Head of caudate nucleus (tissue), 42 donors: Measurements from ENCODE around the gene KRT33A.
"Not testable (repeated sequence)": the region's sequence is repeated elsewhere in the genome, so short reads cannot be mapped to it uniquely, and the experiment has no call there.

Experiments used
- DNase-seq, 42 donors: peaks; one replicate each; pipeline versions ENCODE4 v3.0.0 to v3.0.0-alpha.2; 2020 to 2021; ENCODE audit warnings: mixed read lengths in 7 of 42
- intact Hi-C: fragments of 100-400 bp; cut with DNase I; formaldehyde crosslinking; loops from one replicate; pipeline ENCODE4 v1.15.0; 2022

Gene KRT33A

GRCh38 chr17:41367426-41368075 lies 16.9 kb upstream of the KRT33A start:
- DNase-seq, result peak in 1 of 42 donors; percentile 16
- intact Hi-C loops, result no loop called here

DNA sequence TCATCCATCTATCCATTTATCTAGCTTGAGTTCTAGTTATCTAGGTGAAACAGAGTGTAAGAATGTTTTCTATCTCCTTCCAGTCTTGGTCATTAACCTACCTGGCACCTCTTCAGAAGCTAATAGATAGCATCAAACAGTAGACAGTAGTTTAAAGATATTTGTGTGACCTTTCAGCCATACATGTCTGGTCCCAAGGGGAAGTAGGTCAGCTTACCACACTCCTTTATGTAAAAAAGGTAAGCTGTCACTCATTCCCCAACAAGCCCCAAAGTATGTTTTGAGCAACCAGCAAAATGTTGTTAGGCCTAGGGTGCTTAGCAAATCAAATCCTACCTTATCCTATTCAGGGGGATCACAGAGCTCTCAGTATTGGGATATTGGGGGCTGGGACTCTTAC lies 15.4 kb upstream of the KRT33A start:
- DNase-seq, result peak in 1 of 42 donors; percentile 5
- intact Hi-C loops, result no loop called here

DNA sequence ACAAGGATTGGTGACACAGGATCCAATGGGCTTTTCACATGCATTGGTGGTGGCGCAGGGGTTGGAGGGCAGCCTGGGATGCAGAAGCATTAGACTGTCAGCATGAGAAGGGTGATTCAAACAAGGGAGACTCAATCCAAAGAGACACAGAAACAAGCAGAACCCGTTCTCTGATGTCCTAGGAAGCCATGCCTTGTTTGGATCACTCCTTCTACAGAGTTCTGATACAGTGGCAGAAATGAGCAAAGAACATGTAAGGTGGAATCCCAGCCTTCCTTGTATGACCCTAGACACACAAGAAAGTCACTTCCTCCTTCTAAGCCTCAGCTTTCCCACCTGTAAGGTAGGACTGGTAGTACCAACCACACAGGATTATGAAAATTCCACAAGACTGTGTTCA lies 13.3 kb upstream of the KRT33A start:
- intact Hi-C loops, result no loop called here
- no peak for DNase-seq

DNA sequence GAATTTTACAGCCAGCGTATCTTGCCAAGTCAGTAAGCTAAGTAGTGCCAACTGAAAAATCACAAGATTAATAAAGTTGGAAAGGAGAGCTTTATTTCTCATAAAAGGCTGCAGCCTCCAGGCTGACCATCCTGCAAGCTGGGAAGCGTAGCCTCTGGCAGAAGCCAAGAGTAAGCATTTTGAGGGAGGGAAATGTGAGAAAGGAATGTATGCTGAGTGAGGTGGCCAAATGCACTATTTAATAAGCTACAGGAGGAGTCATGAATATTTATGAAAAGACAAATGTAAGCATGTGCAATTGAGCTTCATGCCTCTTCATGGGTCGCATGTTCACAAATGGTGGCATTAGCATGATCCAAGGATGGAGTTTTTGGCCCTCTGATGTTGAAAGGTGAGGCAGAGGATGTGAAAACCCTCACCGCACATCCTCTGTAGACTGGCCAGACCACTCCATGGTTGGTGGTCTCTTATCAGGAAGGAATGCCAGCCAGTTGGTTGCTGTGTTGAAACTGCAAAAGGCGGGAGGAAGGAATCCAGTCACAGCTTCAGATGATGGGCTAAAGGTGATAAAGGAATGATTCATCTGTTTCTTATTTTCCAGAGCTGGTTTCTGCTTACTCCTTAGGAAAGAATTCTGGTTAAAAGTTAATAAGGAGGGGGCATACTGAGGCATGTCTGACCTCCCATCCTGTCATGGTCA lies 9.8 kb upstream of the KRT33A start:
- DNase-seq, result peak in 1 of 42 donors; percentile 3

DNA sequence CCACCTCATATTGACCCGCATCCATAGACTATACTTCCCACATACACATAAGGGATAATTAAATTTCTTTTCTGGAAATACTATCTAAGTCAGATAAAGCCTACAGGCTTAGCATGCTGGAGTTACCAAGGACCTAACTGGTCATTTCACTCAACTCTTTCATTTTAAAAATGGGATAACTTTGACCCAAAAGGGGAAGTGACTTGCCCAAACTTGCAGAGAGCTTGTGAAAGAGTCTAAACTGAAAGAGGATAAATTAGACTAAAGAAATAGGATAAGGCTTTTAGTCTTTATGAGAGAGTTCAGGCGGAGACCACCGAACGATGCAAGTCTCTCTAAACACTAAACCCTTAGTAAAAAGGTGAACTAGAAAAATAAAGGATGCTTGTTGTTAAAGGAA lies 3.9 kb upstream of the KRT33A start:
- no peak for DNase-seq
- intact Hi-C loops, result no loop called here

More for the DNA sequence above, 9.8 kb upstream of the KRT33A start:
- intact Hi-C loops, result no loop called here

- DNase-seq, result no peak
- intact Hi-C loops, result no loop called here
These were observed 2.2 kb upstream of the KRT33A start for GRCh38 chr17:41352597-41353366.

- no peak for DNase-seq
These were observed 549 bp upstream of the KRT33A start for GRCh38 chr17:41351177-41351576.

DNA sequence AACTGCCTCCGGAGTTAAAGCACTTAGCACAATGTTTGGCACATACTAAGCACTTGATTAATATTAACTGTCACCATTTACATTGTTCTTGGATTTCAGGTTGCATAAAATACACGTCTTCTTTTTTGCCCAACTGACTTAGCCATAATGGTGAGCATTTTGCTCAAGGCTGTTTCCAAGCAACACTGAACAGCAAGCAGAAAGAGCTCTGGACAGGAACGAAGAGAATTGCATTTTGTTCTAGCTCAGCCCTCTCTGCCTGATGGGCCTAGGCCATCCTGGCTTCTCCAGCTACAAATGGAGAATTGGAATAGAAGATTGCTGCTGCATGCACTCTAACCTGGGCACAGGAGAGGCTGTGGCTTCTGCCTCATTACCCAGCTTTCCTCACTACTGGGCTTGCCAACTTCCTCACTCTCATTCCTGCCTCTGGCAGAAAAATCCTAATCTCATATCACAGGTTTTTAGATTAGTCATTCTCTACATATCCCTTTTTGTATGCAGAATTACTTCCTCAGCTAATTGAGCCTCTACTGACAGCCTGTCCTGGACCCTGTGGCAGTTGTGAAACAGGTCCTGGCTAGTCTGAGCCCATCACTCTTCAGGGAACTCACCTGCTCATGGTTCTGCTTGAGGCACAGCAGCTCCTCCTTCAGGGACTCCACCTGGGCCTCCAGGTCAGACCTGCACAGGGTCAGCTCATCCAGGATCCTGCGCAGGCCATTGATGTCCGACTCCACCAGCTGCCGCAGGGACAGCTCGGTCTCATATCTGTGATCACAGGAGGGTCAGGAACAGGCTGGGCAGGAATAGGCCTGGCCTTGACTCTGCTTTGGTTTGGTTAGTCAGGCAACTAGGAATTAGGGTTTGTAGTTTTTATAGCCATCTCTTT lies 2.5 kb downstream of the KRT33A start:
- intact Hi-C loops, result no loop called here
- peak in 2 of 42 donors; percentile 18 to 22 for DNase-seq

More at GRCh38 chr17:41351177-41351576, 549 bp upstream of the KRT33A start:
- intact Hi-C loops, result no loop called here

GRCh38 chr17:41346421-41346820 lies 4.2 kb downstream of the KRT33A start:
- intact Hi-C loops, result not testable (repeated sequence)
- peak in 1 of 42 donors; percentile 10 for DNase-seq

GRCh38 chr17:41345992-41346391 lies 4.6 kb downstream of the KRT33A start:
- peak in 2 of 42 donors; percentile 12 to 13 for DNase-seq
- intact Hi-C loops, result no loop called here

DNA sequence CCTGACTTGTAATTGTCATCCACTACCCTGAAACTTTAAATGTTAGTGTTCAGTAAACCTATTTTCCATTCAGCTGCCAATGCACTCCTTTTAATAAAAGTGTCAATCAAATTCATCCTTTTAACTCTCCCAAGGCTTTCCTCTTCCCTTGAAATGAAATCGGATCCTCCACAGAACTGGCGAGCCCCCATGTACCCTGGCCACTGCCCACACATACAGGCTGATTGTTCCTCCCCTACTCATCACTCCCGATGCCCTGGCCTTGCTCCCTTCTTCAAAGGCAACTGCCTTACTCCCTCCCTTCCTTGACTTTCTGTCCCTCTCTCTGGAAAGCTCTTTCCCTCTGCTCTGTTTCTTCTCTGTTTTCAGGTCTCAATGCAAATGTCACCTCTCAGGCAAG lies 7.6 kb downstream of the KRT33A start:
- intact Hi-C loops, result no loop called here
- no peak for DNase-seq

GRCh38 chr17:41340934-41341861 lies 9.4 kb downstream of the KRT33A start:
- intact Hi-C loops, result no loop called here
- peak in 1 of 42 donors; percentile 25 for DNase-seq

DNA sequence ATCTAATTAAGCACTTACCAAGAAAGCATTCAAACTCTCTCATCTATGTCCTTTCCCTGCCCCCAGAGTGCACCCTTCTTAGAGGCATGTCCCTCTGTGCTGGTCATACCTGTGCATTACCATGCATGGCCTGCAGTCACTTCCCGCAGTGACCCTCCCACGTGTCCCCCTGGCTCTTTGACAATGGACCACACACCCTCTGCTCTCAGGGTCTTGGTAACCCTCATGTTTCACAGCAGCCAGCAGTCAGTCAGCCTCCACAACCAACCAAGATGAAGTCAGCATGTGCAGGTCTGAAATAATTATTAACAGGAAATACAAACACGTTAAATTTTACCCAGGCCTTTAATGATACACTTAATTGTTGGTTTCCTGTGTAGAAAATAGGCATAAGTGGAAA lies 10.1 kb downstream of the KRT33A start:
- intact Hi-C loops, result no loop called here
- DNase-seq, result no peak

- intact Hi-C loops, result no loop called here
- peak in 1 of 42 donors; percentile 33 for DNase-seq
These were observed 11.0 kb downstream of the KRT33A start for GRCh38 chr17:41339571-41340172.

DNA sequence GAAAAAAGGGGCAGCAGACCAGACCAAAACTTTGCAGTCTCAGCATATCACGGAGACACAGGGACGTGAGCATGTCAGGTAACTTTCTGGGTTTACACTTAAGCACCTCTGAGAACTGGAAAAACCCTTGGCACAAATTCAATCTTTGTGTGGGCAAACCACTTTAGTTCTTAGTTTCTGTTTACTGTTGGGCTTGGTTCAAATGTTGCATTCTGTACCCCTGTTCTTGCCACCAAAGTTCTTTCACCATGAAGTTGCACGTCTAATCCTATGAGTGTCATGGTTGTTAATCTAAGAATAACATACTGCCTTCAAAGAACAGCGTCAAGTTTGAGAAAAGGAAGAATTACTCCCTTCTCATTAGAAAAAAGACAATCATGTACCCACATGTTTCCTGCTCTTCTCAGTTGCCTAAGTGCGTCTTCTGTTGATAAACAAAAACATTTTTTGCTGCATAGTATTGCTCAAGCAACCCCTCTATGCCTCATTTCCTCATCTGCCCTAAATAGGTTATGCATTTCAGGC lies 11.6 kb downstream of the KRT33A start:
- DNase-seq, result no peak
- intact Hi-C loops, result no loop called here

DNA sequence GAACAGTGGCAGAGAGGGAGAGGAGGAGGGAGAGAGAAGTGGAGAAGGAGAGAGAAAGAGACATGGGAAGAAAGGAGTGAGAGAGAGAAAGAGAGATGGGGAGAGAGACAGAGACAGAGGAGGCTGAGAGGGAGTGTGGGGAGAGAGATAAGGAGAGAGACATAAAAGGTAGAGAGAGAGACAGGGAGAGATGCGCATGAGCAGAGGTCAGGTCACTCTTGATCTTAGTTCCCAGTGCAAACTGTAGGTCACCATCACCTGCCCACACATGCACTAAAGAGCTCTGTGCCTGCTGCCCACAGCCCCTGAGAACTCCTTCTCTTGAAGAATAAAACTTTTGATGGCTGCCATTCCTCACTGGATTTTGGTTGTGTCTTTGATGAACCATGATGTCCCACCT lies 14.9 kb downstream of the KRT33A start:
- DNase-seq, result peak in 1 of 42 donors; percentile 21
- intact Hi-C loops, result no loop called here
